GM23248 (cell line): Measurements from ENCODE around the gene CEP152. TPM values are rescaled to one million over a fixed set of nuclear protein-coding genes. Genes with fewer than 3 reads are reported as not detected.
A peak's percentile ranks its signal among the peaks of the same experiment; 100 is the strongest.

Experiments used
- DNase-seq: peaks from one replicate; pipeline ENCODE4 v3.0.0-alpha.2; 2015
- H2AFZ ChIP-seq: fragments of 200-600 bp; sonication (generic); 2 replicates; pipeline ENCODE4 v1.6.1; 2016; ENCODE audit warnings: antibody characterized with exemption
- H3F3A ChIP-seq: fragments of 200-600 bp; sonication (generic); 2 replicates; pipeline ENCODE4 v1.6.1; 2016; ENCODE audit warnings: mild to moderate bottlenecking, antibody characterized with exemption, mixed run types; ENCODE audit not compliant: insufficient read depth
- H3K27ac ChIP-seq: fragments of 200-600 bp; sonication (generic); 2 replicates; pipeline ENCODE4 v1.5.1; 2016; ENCODE audit warnings: mild to moderate bottlenecking
- H3K27me3 ChIP-seq: fragments of 200-600 bp; sonication (generic); replicated peaks from 2 replicates; pipeline ENCODE4 v1.6.1; 2016; ENCODE audit warnings: mild to moderate bottlenecking; ENCODE audit not compliant: insufficient read depth
- H3K36me3 ChIP-seq: fragments of 200-600 bp; sonication (generic); 2 replicates; pipeline ENCODE4 v1.6.1; 2016; ENCODE audit warnings: low read depth, mild to moderate bottlenecking
- H3K4me1 ChIP-seq: fragments of 200-600 bp; sonication (generic); 2 replicates; pipeline ENCODE4 v1.6.1; 2016; ENCODE audit warnings: mild to moderate bottlenecking; ENCODE audit not compliant: insufficient read depth
- H3K4me2 ChIP-seq: fragments of 200-600 bp; sonication (generic); one replicate; pipeline ENCODE4 v1.6.1; 2016; ENCODE audit warnings: mild to moderate bottlenecking; ENCODE audit not compliant: unreplicated experiment
- H3K4me3 ChIP-seq: fragments of 200-600 bp; sonication (generic); 2 replicates; pipeline ENCODE4 v1.5.1; 2016; ENCODE audit warnings: mild to moderate bottlenecking
- H3K79me2 ChIP-seq: fragments of 200-600 bp; sonication (generic); 2 replicates; pipeline ENCODE4 v1.6.1; 2016; ENCODE audit warnings: mild to moderate bottlenecking; ENCODE audit not compliant: insufficient read depth
- H3K9ac ChIP-seq: fragments of 200-600 bp; sonication (generic); 2 replicates; pipeline ENCODE4 v1.6.1; 2016; ENCODE audit warnings: mild to moderate bottlenecking
- H3K9me2 ChIP-seq: fragments of 200-600 bp; sonication (generic); 2 replicates; pipeline ENCODE4 v1.6.1; 2016; ENCODE audit warnings: mixed run types, mild to moderate bottlenecking, moderate library complexity; ENCODE audit not compliant: insufficient read depth
- H3K9me3 ChIP-seq: fragments of 200-600 bp; sonication (generic); one replicate; pipeline ENCODE4 v1.6.1; 2017; ENCODE audit warnings: low read depth
- H4K20me1 ChIP-seq: fragments of 200-600 bp; sonication (generic); 2 replicates; pipeline ENCODE4 v1.6.0; 2016; ENCODE audit not compliant: insufficient read depth
- EZH2 ChIP-seq: fragments of 200-600 bp; sonication (generic); IDR thresholded peaks from 2 replicates; pipeline ENCODE4 v1.6.1; 2018; ENCODE audit warnings: antibody characterized with exemption, mild to moderate bottlenecking; ENCODE audit not compliant: insufficient read depth, poor library complexity, severe bottlenecking
- EZH2phosphoT487 ChIP-seq: fragments of 200-600 bp; sonication (generic); IDR thresholded peaks from 2 replicates; pipeline ENCODE4 v1.6.1; 2018; ENCODE audit warnings: antibody characterized with exemption, moderate library complexity, mild to moderate bottlenecking, low read depth; ENCODE audit not compliant: insufficient read depth
- WGBS, 2 experiments: methylation state at CpG; one replicate each; pipeline ENCODE4 v1.1.6; 2015 to 2017; ENCODE audit warnings: low lambda C conversion rate in 2 of 2, low coverage in 1 of 2; ENCODE audit errors: missing lambda C conversion rate in 2 of 2; 5-methylcytosine and 5-hydroxymethylcytosine counted together
- in situ Hi-C: fragments of 300-500 bp; cut with MboI; formaldehyde crosslinking; loops from 2 replicates; pipeline ENCODE4 v1.15.0; 2020
- polyA plus RNA-seq: library from polyadenylated mRNA; unstranded; fragments of >200 nt; fragmentation: Nextera tagmentation; extraction: Ambion mirVana; gene quantifications from 2 replicates; pipeline ENCODE4 v1.2.1, GENCODE V29; 2016
- total RNA-seq: library from RNA; depleted of rRNA; stranded (reverse); fragments of >200 nt; shearing (Covaris generic); gene quantifications from 2 replicates; pipeline ENCODE4 v1.2.3, GENCODE V29; 2014

Gene CEP152
- total and polyA plus RNA-seq, 2 experiments from 2014 or later = 1.8 to 3.6 TPM

GRCh38 chr15:48814286-48814685 is 3.4 kb upstream of the CEP152 start:
- H3K4me3 ChIP-seq = no peak overlapping the region
- DNase-seq = peak; percentile 65
- H3K9me2 ChIP-seq = no peaks in the 10 kb centered on the region
- no peak overlapping the region for H3K27ac ChIP-seq
- H3K9me3 ChIP-seq = no peaks in the 10 kb centered on the region
- peak overlapping the region; percentile 35 for H2AFZ ChIP-seq
- no peaks in the 10 kb centered on the region for H3K36me3 ChIP-seq
- H3K4me1 ChIP-seq = peaks cover 10% of the 10 kb centered on the region; the same call in 1 of the 2 replicates
- no peaks in the 10 kb centered on the region for H4K20me1 ChIP-seq
- H3F3A ChIP-seq = no peaks in the 10 kb centered on the region; the same call in 1 of the 2 replicates
- in situ Hi-C loops = no loop called here
- H3K27me3 ChIP-seq = no peaks in the 10 kb centered on the region
- peaks cover 15% of the 10 kb centered on the region for H3K79me2 ChIP-seq
- TF ChIP-seq EZH2 (no peak), EZH2phosphoT487 (no peak)
- no peak overlapping the region for H3K4me2 ChIP-seq
- no peak overlapping the region for H3K9ac ChIP-seq
- WGBS, 2 experiments = 30 to 52% methylated on average over 2 of the region's 2 CpGs

- 14 to 16% methylated on average over 25 of the region's 25 CpGs for WGBS, 2 experiments
- peak overlapping the region; percentile 96 for H2AFZ ChIP-seq
- in situ Hi-C loops = no loop called here
Observed at GRCh38 chr15:48811325-48811958, 573 bp upstream of the CEP152 start.

GRCh38 chr15:48806151-48806550 is 4.7 kb downstream of the CEP152 start:
- Histone ChIP-seq H2AFZ (no peak overlapping the region), H3K4me2 (no peak overlapping the region), H3K9ac (no peak overlapping the region), H3K4me3 (no peak overlapping the region), H3K27me3 (no peaks in the 10 kb centered on the region), H3K36me3 (no peaks in the 10 kb centered on the region), H3K9me2 (no peaks in the 10 kb centered on the region), H3K79me2 (peaks cover 64% of the 10 kb centered on the region), H3F3A (peaks cover 17% of the 10 kb centered on the region), H4K20me1 (no peaks in the 10 kb centered on the region), H3K27ac (no peak overlapping the region), H3K9me3 (no peaks in the 10 kb centered on the region), H3K4me1 (peaks cover 14% of the 10 kb centered on the region)
- WGBS, 2 experiments = 19 to 34% methylated on average over 2 of the region's 2 CpGs
- peak; percentile 54 for DNase-seq
- TF ChIP-seq EZH2 = no peak
- TF ChIP-seq EZH2phosphoT487 = no peak
- in situ Hi-C loops = no loop called here

More at GRCh38 chr15:48811325-48811958, 573 bp upstream of the CEP152 start:
- H3K79me2 ChIP-seq = peaks cover 33% of the 10 kb centered on the region
- peak overlapping the region; percentile 83 for H3K4me2 ChIP-seq
- H3K9ac ChIP-seq = peak overlapping the region; percentile 66
- no peaks in the 10 kb centered on the region for H3K36me3 ChIP-seq
- DNase-seq = no peak
- H3F3A ChIP-seq = no peaks in the 10 kb centered on the region; the same call in 1 of the 2 replicates
- no peaks in the 10 kb centered on the region for H3K9me3 ChIP-seq
- peak overlapping the region; percentile 95 for H3K4me3 ChIP-seq
- peaks cover 11% of the 10 kb centered on the region; the same call in 1 of the 2 replicates for H3K4me1 ChIP-seq
- H3K27me3 ChIP-seq = no peaks in the 10 kb centered on the region
- H3K9me2 ChIP-seq = no peaks in the 10 kb centered on the region
- no peak overlapping the region for H3K27ac ChIP-seq
- no peaks in the 10 kb centered on the region for H4K20me1 ChIP-seq
- TF ChIP-seq EZH2 (no peak), EZH2phosphoT487 (no peak)

DNA sequence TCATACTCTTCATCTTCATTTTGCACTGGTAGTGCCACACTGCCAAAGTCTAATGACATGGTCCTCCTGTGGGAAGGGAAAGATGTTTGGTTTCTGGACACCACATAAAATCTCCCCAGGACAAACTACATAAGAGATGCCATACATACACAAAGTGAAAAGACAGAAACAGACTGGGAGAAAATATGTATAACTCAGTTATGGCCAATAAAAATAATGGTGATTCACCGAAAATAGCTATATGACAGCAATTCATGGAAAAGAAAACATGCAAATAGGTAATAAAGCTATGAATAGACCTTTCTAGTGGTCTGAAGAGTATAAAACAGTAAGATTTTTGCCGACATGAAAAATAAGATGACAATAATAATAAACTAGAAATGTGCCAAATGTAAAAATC is 5.3 kb downstream of the CEP152 start:
- Histone ChIP-seq H3K4me3 (no peak overlapping the region), H3K4me2 (no peak overlapping the region), H3F3A (peaks cover 17% of the 10 kb centered on the region), H3K9ac (no peak overlapping the region), H4K20me1 (no peaks in the 10 kb centered on the region), H3K27me3 (no peaks in the 10 kb centered on the region), H3K27ac (no peak overlapping the region), H3K79me2 (peaks cover 68% of the 10 kb centered on the region), H2AFZ (no peak overlapping the region), H3K9me2 (no peaks in the 10 kb centered on the region), H3K9me3 (no peaks in the 10 kb centered on the region), H3K4me1 (peaks cover 19% of the 10 kb centered on the region), H3K36me3 (no peaks in the 10 kb centered on the region)
- in situ Hi-C loops = no loop called here
- no peak for TF ChIP-seq EZH2
- no peak for TF ChIP-seq EZH2phosphoT487
- 26 to 34% methylated on average over 2 of the region's 2 CpGs for WGBS, 2 experiments
- no peak for DNase-seq
